Spinal cord (tissue), 10 donors: ENCODE results near the gene UTRN. TPM values are rescaled to one million over a fixed set of nuclear protein-coding genes. Genes with fewer than 3 reads are reported as not detected.

Experiments
- DNase-seq, 6 donors: peaks; one replicate each; pipeline versions ENCODE4 v3.0.0 to v3.0.0-alpha.2; 2013 to 2015; ENCODE audit warnings: low spot score in 6 of 6, low read depth in 4 of 6
- H3K27ac ChIP-seq: one replicate; pipeline ENCODE4 v1.5.1; 2013; ENCODE audit warnings: low read depth, low read length, control low read depth
- H3K27me3 ChIP-seq: one replicate; pipeline ENCODE4 v1.6.1; 2013; ENCODE audit warnings: low read length; ENCODE audit not compliant: control insufficient read depth, insufficient read depth
- H3K36me3 ChIP-seq: one replicate; pipeline ENCODE4 v1.6.1; 2013; ENCODE audit warnings: low read length; ENCODE audit not compliant: control insufficient read depth, insufficient read depth
- H3K4me1 ChIP-seq: one replicate; pipeline ENCODE4 v1.6.1; 2013; ENCODE audit warnings: low read length; ENCODE audit not compliant: control insufficient read depth, insufficient read depth
- H3K4me3 ChIP-seq: one replicate; pipeline ENCODE4 v1.5.1; 2013; ENCODE audit warnings: low read depth, low read length, control low read depth
- H3K9me3 ChIP-seq: one replicate; pipeline ENCODE4 v1.6.1; 2013; ENCODE audit warnings: low read length; ENCODE audit not compliant: control insufficient read depth, insufficient read depth
- WGBS: methylation state at CpG from one replicate; pipeline ENCODE4 v1.1.5; 2013; ENCODE audit warnings: missing lambda C conversion rate; ENCODE audit not compliant: insufficient coverage; 5-methylcytosine and 5-hydroxymethylcytosine counted together
- polyA plus RNA-seq, 2 donors: library from polyadenylated mRNA; unstranded; fragments of 120-200 nt; gene quantifications; one replicate each; pipeline ENCODE4 v1.2.1, GENCODE V29; 2013; ENCODE audit not compliant: insufficient read length in 2 of 2
- total RNA-seq, 2 donors: library from RNA; depleted of rRNA in 1 of 2; stranded (reverse); fragments of 120-200 nt in 1 of 2; fragments of >200 nt in 1 of 2; gene quantifications; one replicate each; pipeline versions ENCODE4 v1.2.3 to v1.2.4, GENCODE V29; 2013 to 2014
- donor health status: healthy.

UTRN gene
- total and polyA plus RNA-seq, 4 donors: 28.6 to 143 (median 86.8) TPM

- no peak for DNase-seq
- no peak overlapping the region for H3K27ac ChIP-seq
- no peaks in the 10 kb centered on the region for H3K4me1 ChIP-seq
- H3K27me3 ChIP-seq: no peaks in the 10 kb centered on the region
- WGBS: no CpG with 5 or more reads among the region's 3 CpGs
- H3K4me3 ChIP-seq: no peak overlapping the region
- peaks cover 3% of the 10 kb centered on the region for H3K9me3 ChIP-seq
- no peaks in the 10 kb centered on the region for H3K36me3 ChIP-seq
Observed at GRCh38 chr6:144263786-144264185, 21.3 kb upstream of the UTRN start.

GRCh38 chr6:144264270-144265060, 20.7 kb upstream of the UTRN start:
- H3K27ac ChIP-seq: no peak overlapping the region
- DNase-seq: no peak
- WGBS: 83% methylated on average over 2 of the region's 7 CpGs
- H3K27me3 ChIP-seq: no peaks in the 10 kb centered on the region
- H3K36me3 ChIP-seq: no peaks in the 10 kb centered on the region
- no peaks in the 10 kb centered on the region for H3K4me1 ChIP-seq
- H3K4me3 ChIP-seq: no peak overlapping the region
- peaks cover 3% of the 10 kb centered on the region for H3K9me3 ChIP-seq

- DNase-seq: no peak
- no peaks in the 10 kb centered on the region for H3K27me3 ChIP-seq
- no peaks in the 10 kb centered on the region for H3K4me1 ChIP-seq
- H3K36me3 ChIP-seq: no peaks in the 10 kb centered on the region
- 67% methylated on average over 1 of the region's 4 CpGs for WGBS
- no peak overlapping the region for H3K4me3 ChIP-seq
- no peak overlapping the region for H3K27ac ChIP-seq
- H3K9me3 ChIP-seq: peaks cover 3% of the 10 kb centered on the region
Observed at GRCh38 chr6:144265061-144265357, 20.1 kb upstream of the UTRN start.

GRCh38 chr6:144265390-144265789, 19.7 kb upstream of the UTRN start:
- Histone ChIP-seq H3K27me3 (no peaks in the 10 kb centered on the region), H3K4me3 (no peak overlapping the region), H3K4me1 (no peaks in the 10 kb centered on the region), H3K27ac (no peak overlapping the region), H3K36me3 (no peaks in the 10 kb centered on the region), H3K9me3 (peaks cover 3% of the 10 kb centered on the region)
- DNase-seq: peak in 2 of 6 donors; percentile 14 to 18
- no CpG with 5 or more reads among the region's 5 CpGs for WGBS

GRCh38 chr6:144266091-144266649, 19.0 kb upstream of the UTRN start:
- H3K27ac ChIP-seq: no peak overlapping the region

GRCh38 chr6:144268794-144269349, 16.3 kb upstream of the UTRN start:
- Histone ChIP-seq H3K27ac (no peak overlapping the region), H3K36me3 (no peaks in the 10 kb centered on the region), H3K9me3 (no peaks in the 10 kb centered on the region), H3K27me3 (no peaks in the 10 kb centered on the region), H3K4me3 (no peak overlapping the region), H3K4me1 (no peaks in the 10 kb centered on the region)
- WGBS: 100% methylated on average over 1 of the region's 4 CpGs
- no peak for DNase-seq

More at GRCh38 chr6:144266091-144266649, 19.0 kb upstream of the UTRN start:
- WGBS: 37% methylated on average over 2 of the region's 6 CpGs
- H3K4me1 ChIP-seq: no peaks in the 10 kb centered on the region
- H3K4me3 ChIP-seq: no peak overlapping the region
- H3K27me3 ChIP-seq: no peaks in the 10 kb centered on the region
- H3K36me3 ChIP-seq: no peaks in the 10 kb centered on the region
- H3K9me3 ChIP-seq: peaks cover 3% of the 10 kb centered on the region
- DNase-seq: peak in 2 of 6 donors; percentile 30 to 62

GRCh38 chr6:144277174-144277573, 8.0 kb upstream of the UTRN start:
- Histone ChIP-seq H3K4me1 (no peaks in the 10 kb centered on the region), H3K36me3 (no peaks in the 10 kb centered on the region), H3K27ac (no peak overlapping the region), H3K27me3 (no peaks in the 10 kb centered on the region), H3K9me3 (no peaks in the 10 kb centered on the region), H3K4me3 (no peak overlapping the region)
- no peak for DNase-seq
- no CpG with 5 or more reads among the region's 1 CpG for WGBS

- Histone ChIP-seq H3K27me3 (no peaks in the 10 kb centered on the region), H3K36me3 (no peaks in the 10 kb centered on the region), H3K4me3 (no peak overlapping the region), H3K9me3 (no peaks in the 10 kb centered on the region), H3K27ac (no peak overlapping the region), H3K4me1 (no peaks in the 10 kb centered on the region)
- no peak for DNase-seq
- 69% methylated on average over 5 of the region's 8 CpGs for WGBS
Observed at GRCh38 chr6:144277605-144278227, 7.4 kb upstream of the UTRN start.

- 52% methylated on average over 3 of the region's 4 CpGs for WGBS
- Histone ChIP-seq H3K27ac (no peak overlapping the region), H3K36me3 (no peaks in the 10 kb centered on the region), H3K27me3 (no peaks in the 10 kb centered on the region), H3K4me1 (no peaks in the 10 kb centered on the region), H3K9me3 (no peaks in the 10 kb centered on the region), H3K4me3 (no peak overlapping the region)
- no peak for DNase-seq
Observed at GRCh38 chr6:144278659-144279314, 6.3 kb upstream of the UTRN start.
